ENCODE measurements around the gene MYL6. TPM values are rescaled to one million over a fixed set of nuclear protein-coding genes. Genes with fewer than 3 reads are reported as not detected.

Gene MYL6
- total RNA-seq, 5 donors from 2014 or later (not counting 1 experiment from before 2014, with no cell fraction given) = 506 to 663 (median 569) TPM

- no peaks in the 10 kb centered on the region for H3K9me3 ChIP-seq
- no peaks in the 10 kb centered on the region for H3K27me3 Mint-ChIP-seq
- H3K4me3 ChIP-seq (ENCODE audit: control insufficient read depth in 1 of 2, extremely low read depth in 1 of 2, low read length in 1 of 2) = peak overlapping the region; percentile 71 to 88
- peak overlapping the region; percentile 74 for H3K27ac ChIP-seq (ENCODE audit: low read length)
- DNase-seq (peak in 15 of 35 experiments; percentile 2 to 38 (median 6)), ATAC-seq (replicated peaks in 1 of 4) (peak; percentile 2 to 11 (median 7))
- peaks cover 41 to 52% (median 46%) of the 10 kb centered on the region in 3 donors for H3K4me1 Mint-ChIP-seq
- no peaks in the 10 kb centered on the region for H3K9me3 Mint-ChIP-seq
- H3K36me3 Mint-ChIP-seq = peaks cover 16% of the 10 kb centered on the region
- WGBS (ENCODE audit: insufficient coverage) = 0% methylated on average over 9 of the region's 17 CpGs
- peak overlapping the region; percentile 89 to 98 (median 96) for H3K4me3 Mint-ChIP-seq
- peaks cover 8 to 24% of the 10 kb centered on the region in 2 donors for H3K36me3 ChIP-seq (ENCODE audit: control insufficient read depth in 2 of 2, extremely low read depth in 1 of 2, insufficient read depth in 1 of 2, low read length in 1 of 2)
- CTCF ChIA-PET = interaction anchor here (0.6 to 3.3 kb wide), 19 partner anchors 12 to 452 kb away, joined by 3 to 54 read pairs (median 7); partner anchors contain the start of genes ESYT1 (in 2 of the 2), ZC3H10 (in 2 of the 2), COQ10A (in 1 of the 2) and RNF41 (in 1 of the 2)
- no peaks in the 10 kb centered on the region for H3K27me3 ChIP-seq (replicated peaks in 1 of 2; ENCODE audit: control insufficient read depth in 2 of 2, extremely low read depth in 1 of 2, insufficient read depth in 2 of 2, low read length in 1 of 2)
- POLR2A ChIA-PET = interaction anchor here (0.6 to 1.6 kb wide), 2 partner anchors 28 to 70 kb away, joined by 3 to 4 read pairs; partner anchors contain the start of gene ZC3H10 (in 1 of the 2)
- H3K4me1 ChIP-seq (ENCODE audit: control insufficient read depth in 1 of 2, extremely low read depth in 1 of 2, insufficient read depth in 2 of 2, low read length in 2 of 2) = peaks cover 12 to 31% of the 10 kb centered on the region in 2 experiments
- peak overlapping the region; percentile 83 to 95 for H3K27ac Mint-ChIP-seq
Measured at GRCh38 chr12:56188778-56189098, 30.6 kb downstream of the MYL6 start.

GRCh38 chr12:56189099-56189917 lies 31.1 kb downstream of the MYL6 start, which contains the start of gene SMARCC2:
Gene SMARCC2, minus strand, starts transcription at chr12:56189483. Its CDS starts 22 bp downstream, at chr12:56189461.
- H3K36me3 Mint-ChIP-seq = peaks cover 14% of the 10 kb centered on the region
- peak within 1 kb of the TSS; percentile 71 to 88 for H3K4me3 ChIP-seq (ENCODE audit: control insufficient read depth in 1 of 2, extremely low read depth in 1 of 2, low read length in 1 of 2)

GRCh38 chr12:56189918-56190694 lies 31.9 kb downstream of the MYL6 start:
- Histone ChIP-seq H3K27ac (ENCODE audit: low read length) (peak overlapping the region; percentile 86), H3K27me3 (replicated peaks in 1 of 2; ENCODE audit: control insufficient read depth in 2 of 2, extremely low read depth in 1 of 2, insufficient read depth in 2 of 2, low read length in 1 of 2) (no peaks in the 10 kb centered on the region), H3K9me3 (no peaks in the 10 kb centered on the region), H3K36me3 (ENCODE audit: control insufficient read depth in 2 of 2, extremely low read depth in 1 of 2, insufficient read depth in 1 of 2, low read length in 1 of 2) (peaks cover 8 to 10% of the 10 kb centered on the region in 2 donors), H3K4me1 (ENCODE audit: control insufficient read depth in 1 of 2, extremely low read depth in 1 of 2, insufficient read depth in 2 of 2, low read length in 2 of 2) (peaks cover 12 to 31% of the 10 kb centered on the region in 2 experiments), H3K4me3 (ENCODE audit: control insufficient read depth in 1 of 2, extremely low read depth in 1 of 2, low read length in 1 of 2) (peak overlapping the region; percentile 58 to 71)
- Mint-ChIP-seq H3K27me3 (no peaks in the 10 kb centered on the region), H3K4me3 (peak overlapping the region; percentile 93 to 98 (median 96)), H3K27ac (peak overlapping the region; percentile 95 to 97), H3K4me1 (peaks cover 41 to 54% (median 46%) of the 10 kb centered on the region in 3 donors), H3K36me3 (peaks cover 7% of the 10 kb centered on the region), H3K9me3 (no peaks in the 10 kb centered on the region)
- ChIA-PET CTCF (interaction anchor here (0.6 to 3.3 kb wide), 38 partner anchors 10 to 1024 kb away, joined by 3 to 54 read pairs (median 4); partner anchors contain the start of genes ZC3H10 (in 2 of the 2), ANKRD52 (in 1 of the 2), COQ10A (in 1 of the 2) and ESYT1 (in 1 of the 2)), POLR2A (interaction anchor here (0.6 to 1.6 kb wide), 5 partner anchors 31 to 72 kb away, joined by 3 to 12 read pairs (median 4); partner anchors contain the start of genes ESYT1 (in 1 of the 2), RNF41 (in 1 of the 2) and ZC3H10 (in 1 of the 2))
- ATAC-seq (replicated peaks in 1 of 4) = peak; percentile 25 to 36 (median 28)
- WGBS (ENCODE audit: insufficient coverage) = under 1% methylated on average over 14 of the region's 42 CpGs
- peak; percentile 45 to 85 (median 63) for DNase-seq

More at GRCh38 chr12:56189099-56189917, 31.1 kb downstream of the MYL6 start, which contains the start of gene SMARCC2:
- Histone ChIP-seq H3K4me1 (ENCODE audit: control insufficient read depth in 1 of 2, extremely low read depth in 1 of 2, insufficient read depth in 2 of 2, low read length in 2 of 2) (peaks cover 12 to 31% of the 10 kb centered on the region in 2 experiments), H3K9me3 (no peaks in the 10 kb centered on the region), H3K36me3 (ENCODE audit: control insufficient read depth in 2 of 2, extremely low read depth in 1 of 2, insufficient read depth in 1 of 2, low read length in 1 of 2) (peaks cover 8 to 18% of the 10 kb centered on the region in 2 donors), H3K27me3 (replicated peaks in 1 of 2; ENCODE audit: control insufficient read depth in 2 of 2, extremely low read depth in 1 of 2, insufficient read depth in 2 of 2, low read length in 1 of 2) (no peaks in the 10 kb centered on the region), H3K27ac (ENCODE audit: low read length) (peak within 1 kb of the TSS; percentile 86)
- no peaks in the 10 kb centered on the region for H3K27me3 Mint-ChIP-seq
- ChIA-PET POLR2A (interaction anchor here (0.6 to 1.6 kb wide), 6 partner anchors 27 to 71 kb away, joined by 3 to 12 read pairs (median 4); partner anchors contain the start of genes ESYT1 (in 1 of the 2), RNF41 (in 1 of the 2) and ZC3H10 (in 1 of the 2)), CTCF (interaction anchor here (0.6 to 3.3 kb wide), 44 partner anchors 9 to 1025 kb away, joined by 3 to 54 read pairs (median 4); partner anchors contain the start of genes ESYT1 (in 2 of the 2), ZC3H10 (in 2 of the 2), ANKRD52 (in 1 of the 2) and CNPY2 (in 1 of the 2))
- ATAC-seq (replicated peaks in 1 of 4) = peak; percentile 85 to 91 (median 87)
- peak within 1 kb of the TSS; percentile 95 to 97 for H3K27ac Mint-ChIP-seq
- no peaks in the 10 kb centered on the region for H3K9me3 Mint-ChIP-seq
- peak; percentile 63 to 94 (median 76) for DNase-seq
- peak within 1 kb of the TSS; percentile 93 to 98 (median 96) for H3K4me3 Mint-ChIP-seq
- WGBS (ENCODE audit: insufficient coverage) = under 1% methylated on average over 73 of the region's 93 CpGs
- peaks cover 41 to 52% (median 46%) of the 10 kb centered on the region in 3 donors for H3K4me1 Mint-ChIP-seq

GRCh38 chr12:56190695-56191155 lies 32.6 kb downstream of the MYL6 start:
- peak overlapping the region in 1 of 2 donors; percentile 71 for H3K4me3 ChIP-seq (ENCODE audit: control insufficient read depth in 1 of 2, extremely low read depth in 1 of 2, low read length in 1 of 2)
- ChIA-PET POLR2A (no interaction called here), CTCF (interaction anchor here in 1 of 2 donors (0.6 to 3.3 kb wide), 6 partner anchors 31 to 169 kb away, joined by 3 to 54 read pairs (median 22); partner anchors contain the start of genes ANKRD52, ESYT1, RNF41 and STAT2)
- DNase-seq (no peak), ATAC-seq (replicated peaks in 1 of 4) (no peak)
- peaks cover 40 to 53% (median 46%) of the 10 kb centered on the region in 3 donors for H3K4me1 Mint-ChIP-seq
- no peaks in the 10 kb centered on the region for H3K27me3 Mint-ChIP-seq
- no peaks in the 10 kb centered on the region for H3K9me3 Mint-ChIP-seq
- H3K4me3 Mint-ChIP-seq = peak overlapping the region; percentile 93 to 98 (median 96)
- peaks cover 8 to 9% of the 10 kb centered on the region in 2 donors for H3K36me3 ChIP-seq (ENCODE audit: control insufficient read depth in 2 of 2, extremely low read depth in 1 of 2, insufficient read depth in 1 of 2, low read length in 1 of 2)
- peak overlapping the region; percentile 86 for H3K27ac ChIP-seq (ENCODE audit: low read length)
- H3K9me3 ChIP-seq = no peaks in the 10 kb centered on the region
- no peaks in the 10 kb centered on the region for H3K27me3 ChIP-seq (replicated peaks in 1 of 2; ENCODE audit: control insufficient read depth in 2 of 2, extremely low read depth in 1 of 2, insufficient read depth in 2 of 2, low read length in 1 of 2)
- peaks cover 12 to 31% of the 10 kb centered on the region in 2 experiments for H3K4me1 ChIP-seq (ENCODE audit: control insufficient read depth in 1 of 2, extremely low read depth in 1 of 2, insufficient read depth in 2 of 2, low read length in 2 of 2)
- H3K27ac Mint-ChIP-seq = peak overlapping the region; percentile 95 to 97
- 75% methylated on average over 2 of the region's 9 CpGs for WGBS (ENCODE audit: insufficient coverage)
- H3K36me3 Mint-ChIP-seq = peaks cover 6% of the 10 kb centered on the region

- H3K9me3 Mint-ChIP-seq = no peaks in the 10 kb centered on the region
- H3K27ac Mint-ChIP-seq = peak overlapping the region; percentile 41 to 56
- peaks cover 25 to 40% (median 38%) of the 10 kb centered on the region in 3 donors for H3K4me1 Mint-ChIP-seq
- Histone ChIP-seq H3K36me3 (ENCODE audit: control insufficient read depth in 2 of 2, extremely low read depth in 1 of 2, insufficient read depth in 1 of 2, low read length in 1 of 2) (no peaks in the 10 kb centered on the region), H3K27me3 (replicated peaks in 1 of 2; ENCODE audit: control insufficient read depth in 2 of 2, extremely low read depth in 1 of 2, insufficient read depth in 2 of 2, low read length in 1 of 2) (no peaks in the 10 kb centered on the region), H3K9me3 (no peaks in the 10 kb centered on the region), H3K4me3 (ENCODE audit: control insufficient read depth in 1 of 2, extremely low read depth in 1 of 2, low read length in 1 of 2) (no peak overlapping the region), H3K4me1 (ENCODE audit: control insufficient read depth in 1 of 2, extremely low read depth in 1 of 2, insufficient read depth in 2 of 2, low read length in 2 of 2) (peaks cover 8 to 24% of the 10 kb centered on the region in 2 experiments), H3K27ac (ENCODE audit: low read length) (no peak overlapping the region)
- H3K4me3 Mint-ChIP-seq = peak overlapping the region in 1 of 3 donors; percentile 14
- H3K27me3 Mint-ChIP-seq = no peaks in the 10 kb centered on the region
- DNase-seq = no peak
- ChIA-PET CTCF (interaction anchor here (0.5 to 1.9 kb wide), 8 partner anchors 30 to 74 kb away, joined by 3 to 6 read pairs (median 4); partner anchors contain the start of genes ZC3H10 (in 2 of the 2), ANKRD52 (in 1 of the 2) and RNF41 (in 1 of the 2)), POLR2A (no interaction called here)
- ATAC-seq (replicated peaks in 1 of 4) = no peak
- no peaks in the 10 kb centered on the region for H3K36me3 Mint-ChIP-seq
Measured at GRCh38 chr12:56192582-56192981, 34.4 kb downstream of the MYL6 start.
